Smooth muscle cell of the coronary artery (primary cell): ENCODE results near the gene YBX1. TPM values are rescaled to one million over a fixed set of nuclear protein-coding genes. Genes with fewer than 3 reads are reported as not detected.

Experiments
- total RNA-seq: library from RNA; depleted of rRNA; stranded (reverse); fragments of >200 nt; gene quantifications from 2 replicates; pipeline ENCODE4 v1.2.3, GENCODE V29; 2014; ENCODE audit warnings: low replicate concordance

YBX1 gene
- 851 and 971 TPM in 2 replicates for total RNA-seq

GRCh38 chr1:42681741-42682483 is at the start of gene YBX1:
YBX1 (plus strand) TSS chr1:42682418; CDS start chr1:42682566, 148 bp downstream.

DNA sequence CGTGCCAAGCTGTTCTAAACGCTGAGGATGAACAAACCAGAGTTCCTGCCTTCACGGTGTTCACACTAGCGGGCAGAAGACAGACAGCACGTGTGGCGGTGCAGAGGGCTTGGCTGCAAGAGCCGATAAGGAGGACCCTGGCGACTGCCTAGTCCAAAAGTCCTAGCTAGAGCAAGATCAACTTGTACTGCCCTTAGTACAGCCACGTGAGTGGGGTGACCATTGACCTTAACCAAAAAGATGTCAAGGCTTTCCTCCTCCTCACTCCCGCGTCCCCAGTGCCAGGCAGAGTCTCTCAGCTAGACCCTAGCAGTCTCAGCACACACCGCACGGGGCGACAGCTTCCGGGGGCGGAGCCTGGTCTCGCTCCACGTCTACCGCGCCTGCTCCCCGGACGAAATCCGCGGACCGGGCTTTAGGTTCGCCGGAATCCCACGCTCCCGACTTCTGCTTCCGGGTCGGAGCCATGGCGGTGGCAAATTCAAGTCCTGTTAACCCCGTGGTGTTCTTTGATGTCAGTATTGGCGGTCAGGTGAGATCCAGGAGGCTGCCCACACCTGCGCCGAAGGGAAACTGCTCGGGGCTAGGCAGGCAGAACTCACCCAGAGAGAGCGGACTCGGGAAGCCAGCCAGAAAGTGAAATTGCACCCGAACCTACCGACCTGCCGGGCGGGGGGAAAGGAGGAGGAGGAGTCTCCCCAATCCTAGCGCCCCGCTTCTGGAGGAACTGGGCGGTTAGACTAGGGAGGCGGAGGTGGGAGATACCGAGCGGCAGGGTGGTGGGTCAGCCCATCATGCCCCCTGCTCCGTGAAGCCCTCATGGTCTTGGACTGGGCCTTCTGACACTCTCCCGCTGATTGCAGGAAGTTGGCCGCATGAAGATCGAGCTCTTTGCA is 24.0 kb upstream of the YBX1 start, which contains the start of gene PPIH:
PPIH (plus strand) TSS at position 443 of the 896 bp plus-strand sequence; CDS start at position 467, 24 bp downstream.

GRCh38 chr1:42739753-42740700 is 57.8 kb downstream of the YBX1 start, which contains the start of gene CLDN19:
CLDN19 (minus strand) TSS chr1:42740236; CDS start chr1:42740063, 173 bp downstream.

Other genes starting within 250 kb of the YBX1 start
- gene ZMYND12, start 226.4 kb upstream of the YBX1 start, total RNA-seq: 0.15 and 0.59 TPM in 2 replicates
- 10.6 and 22.7 TPM in 2 replicates for gene PPCS, start 225.9 kb upstream of the YBX1 start, total RNA-seq
- gene CCDC30, start 219.1 kb upstream of the YBX1 start, total RNA-seq: 0.38 and 1.8 TPM in 2 replicates
- 20.9 and 28.3 TPM in 2 replicates for gene PPIH, start 24.0 kb upstream of the YBX1 start, total RNA-seq
- gene CLDN19, start 57.8 kb downstream of the YBX1 start, total RNA-seq: not detected in 2 replicates
- gene P3H1, start 84.6 kb downstream of the YBX1 start, total RNA-seq: 77.6 and 205 TPM in 2 replicates
- 0.82 and 3.2 TPM in 2 replicates for gene C1orf50, start 84.8 kb downstream of the YBX1 start, total RNA-seq
- gene TMEM269, start 102.6 kb downstream of the YBX1 start, total RNA-seq: 0.12 TPM in 1 of 2 replicates, not detected in the other
- 8.3 and 10.4 TPM in 2 replicates for gene ERMAP, start 134.7 kb downstream of the YBX1 start, total RNA-seq
- 5.0 and 18.3 TPM in 2 replicates for gene SVBP, start 135.0 kb downstream of the YBX1 start, total RNA-seq
- 8.8 and 11.6 TPM in 2 replicates for gene ZNF691, start 164.2 kb downstream of the YBX1 start, total RNA-seq